H1 (cell line): ENCODE results near the gene ADCY5. TPM values are rescaled to one million over a fixed set of nuclear protein-coding genes. Genes with fewer than 3 reads are reported as not detected.

Source experiments
- CTCF ChIA-PET: fragments of 300-600 bp; sonication (Branson Sonifier 250); formaldehyde crosslinking; loops from one replicate; lab custom pipeline; 2021; ENCODE audit not compliant: partially characterized antibody; lab: Charles Lee
- POLR2A ChIA-PET: fragments of 300-600 bp; sonication (Branson Sonifier 250); formaldehyde crosslinking; loops from one replicate; lab custom pipeline; 2021; ENCODE audit warnings: inconsistent platforms; ENCODE audit not compliant: partially characterized antibody; lab: Charles Lee
- DNase-seq, 2 experiments: peaks; one replicate each; pipeline versions ENCODE4 v3.0.0 to v3.0.0-alpha.2; 2010 to 2022; ENCODE audit warnings: low spot score in 2 of 2, low read depth in 1 of 2, mixed read lengths in 1 of 2
- FAIRE-seq: peaks from 2 replicates; lab custom pipeline; 2011; peaks lifted over from hg19 to GRCh38; lab: Jason Lieb, UNC
- H2AFZ ChIP-seq: 2 replicates; pipeline ENCODE4 v1.8.1; 2012; ENCODE audit warnings: low read length, inconsistent platforms
- H2AK5ac ChIP-seq: 2 replicates; pipeline ENCODE4 v1.6.1; 2013; ENCODE audit warnings: low read depth, low read length
- H2BK120ac ChIP-seq: replicated peaks from 2 replicates; pipeline ENCODE3; 2013; ENCODE audit warnings: low read depth, low read length, inconsistent platforms
- H2BK12ac ChIP-seq: 2 replicates; pipeline ENCODE4 v1.6.1; 2013; ENCODE audit warnings: low read depth, low read length
- H2BK15ac ChIP-seq: 2 replicates; pipeline ENCODE4 v1.6.1; 2013; ENCODE audit warnings: low read length
- H2BK20ac ChIP-seq: 2 replicates; pipeline ENCODE4 v1.6.1; 2013; ENCODE audit warnings: low read length
- H2BK5ac ChIP-seq: 2 replicates; pipeline ENCODE4 v1.6.1; 2013; ENCODE audit warnings: low read depth, low read length
- H3K14ac ChIP-seq: 2 replicates; pipeline ENCODE4 v1.6.1; 2013; ENCODE audit warnings: inconsistent platforms; ENCODE audit not compliant: insufficient read length
- H3K18ac ChIP-seq: 2 replicates; pipeline ENCODE4 v1.6.1; 2013; ENCODE audit warnings: low read length; ENCODE audit errors: extremely low read depth
- H3K23ac ChIP-seq: 2 replicates; pipeline ENCODE4 v1.6.1; 2013; ENCODE audit warnings: inconsistent platforms; ENCODE audit not compliant: insufficient read length
- H3K23me2 ChIP-seq: 2 replicates; pipeline ENCODE4 v1.6.1; 2013; ENCODE audit warnings: low read depth, low read length
- H3K27ac ChIP-seq: 2 replicates; pipeline ENCODE4 v1.6.1; 2011; ENCODE audit warnings: low read depth, low read length, inconsistent platforms
- H3K27me3 ChIP-seq, 4 experiments: replicated peaks in 1 of 4; 1 replicate in 1 of 4; 2 replicates in 3 of 4; pipeline versions ENCODE4 v1.6.1 to v1.8.1; 2011 to 2013; ENCODE audit warnings: low read length in 3 of 4, mild to moderate bottlenecking in 3 of 4, inconsistent platforms in 2 of 4, mixed read lengths in 2 of 4, moderate library complexity in 1 of 4; ENCODE audit not compliant: control insufficient read depth in 3 of 4, insufficient read depth in 3 of 4; ENCODE audit errors: extremely low read depth in 1 of 4
- H3K36me3 ChIP-seq, 4 experiments: 2 replicates each; pipeline versions ENCODE4 v1.6.1 to v1.8.1; 2011 to 2013; ENCODE audit warnings: mild to moderate bottlenecking in 4 of 4, low read length in 3 of 4, moderate library complexity in 2 of 4, control low read depth in 1 of 4, inconsistent platforms in 1 of 4; ENCODE audit not compliant: insufficient read depth in 4 of 4, control insufficient read depth in 2 of 4
- H3K4ac ChIP-seq: replicated peaks from 2 replicates; pipeline ENCODE3; 2013; ENCODE audit warnings: low read length, low read depth, mixed read lengths, inconsistent platforms; ENCODE audit not compliant: insufficient read length
- H3K4me1 ChIP-seq, 4 experiments: replicated peaks in 1 of 4; 1 replicate in 1 of 4; 2 replicates in 3 of 4; pipeline versions ENCODE4 v1.6.1 to v1.8.1; 2011 to 2013; ENCODE audit warnings: low read length in 3 of 4, inconsistent platforms in 2 of 4, mixed read lengths in 1 of 4; ENCODE audit not compliant: insufficient read depth in 4 of 4, control insufficient read depth in 3 of 4
- H3K4me2 ChIP-seq, 2 experiments: 2 replicates each; pipeline versions ENCODE4 v1.6.1 to v1.8.1; 2011 to 2013; ENCODE audit warnings: low read depth in 2 of 2, low read length in 2 of 2, control low read depth in 1 of 2, inconsistent platforms in 1 of 2, mild to moderate bottlenecking in 1 of 2; ENCODE audit not compliant: insufficient read depth in 1 of 2
- H3K4me3 ChIP-seq, 4 experiments: fragments of 200-600, 300-600 bp in 1 of 4; sonication (generic), shearing (Covaris generic), sonication (Bioruptor Twin) in 1 of 4; 2 replicates each; pipeline versions ENCODE4 v1.5.1 to v1.8.1; 2011 to 2016; ENCODE audit warnings: low read length in 4 of 4, low read depth in 3 of 4, control low read depth in 2 of 4, inconsistent platforms in 2 of 4, mild to moderate bottlenecking in 2 of 4, mixed read lengths in 1 of 4, moderate library complexity in 1 of 4; ENCODE audit not compliant: insufficient read depth in 2 of 4; ENCODE audit errors: extremely low read depth in 1 of 4
- H3K56ac ChIP-seq: replicated peaks from 2 replicates; pipeline ENCODE3; 2013; ENCODE audit warnings: low read depth, mild to moderate bottlenecking, mixed read lengths, low read length, inconsistent platforms; ENCODE audit not compliant: insufficient read length
- H3K79me1 ChIP-seq: 2 replicates; pipeline ENCODE4 v1.6.1; 2013; ENCODE audit warnings: low read depth, low read length, control low read depth
- H3K79me2 ChIP-seq, 2 experiments: 2 replicates each; pipeline versions ENCODE4 v1.6.1 to v1.8.1; 2012 to 2013; ENCODE audit warnings: low read length in 2 of 2, mild to moderate bottlenecking in 2 of 2, inconsistent platforms in 1 of 2; ENCODE audit not compliant: insufficient read depth in 2 of 2, control insufficient read depth in 1 of 2
- H3K9ac ChIP-seq, 4 experiments: replicated peaks in 1 of 4; 1 replicate in 1 of 4; 2 replicates in 3 of 4; pipeline versions ENCODE4 v1.6.1 to v1.8.1; 2011 to 2013; ENCODE audit warnings: low read depth in 3 of 4, low read length in 3 of 4, control low read depth in 2 of 4, mild to moderate bottlenecking in 2 of 4, moderate library complexity in 2 of 4, inconsistent platforms in 1 of 4; ENCODE audit errors: extremely low read depth in 1 of 4
- H3K9me3 ChIP-seq, 2 experiments: 2 replicates each; pipeline versions ENCODE4 v1.6.1 to v1.8.1; 2012 to 2013; ENCODE audit warnings: mild to moderate bottlenecking in 2 of 2, moderate library complexity in 2 of 2, control low read depth in 1 of 2, inconsistent platforms in 1 of 2, low read depth in 1 of 2, low read length in 1 of 2, mixed read lengths in 1 of 2; ENCODE audit not compliant: insufficient read depth in 2 of 2
- H4K20me1 ChIP-seq, 2 experiments: replicated peaks in 1 of 2; 2 replicates each; pipeline versions ENCODE3 to v1.8.1; 2011 to 2013; ENCODE audit warnings: inconsistent platforms in 2 of 2, low read length in 2 of 2, mild to moderate bottlenecking in 1 of 2; ENCODE audit not compliant: insufficient read depth in 2 of 2, control insufficient read depth in 1 of 2
- H4K5ac ChIP-seq: 2 replicates; pipeline ENCODE4 v1.6.1; 2013; ENCODE audit warnings: low read length, low read depth, mixed read lengths, inconsistent platforms; ENCODE audit not compliant: insufficient read length
- H4K8ac ChIP-seq: 2 replicates; pipeline ENCODE4 v1.8.0; 2013; ENCODE audit warnings: mild to moderate bottlenecking, moderate library complexity, low read length, inconsistent platforms; ENCODE audit not compliant: insufficient read depth; ENCODE audit errors: extremely low read depth
- H4K91ac ChIP-seq: replicated peaks from 2 replicates; pipeline ENCODE3; 2013; ENCODE audit warnings: low read length, mixed read lengths, inconsistent platforms; ENCODE audit not compliant: insufficient read length
- BRCA1 ChIP-seq: IDR thresholded peaks from 2 replicates; pipeline ENCODE4 v1.6.1; 2012; ENCODE audit warnings: low read depth, low read length, improper control_type of control experiment
- EZH2 ChIP-seq: fragments of 200-600 bp; sonication (generic); IDR thresholded peaks from 2 replicates; pipeline ENCODE4 v1.7.1; 2012; ENCODE audit warnings: low read depth, mild to moderate bottlenecking, moderate library complexity, low read length, inconsistent platforms; ENCODE audit not compliant: severe bottlenecking
- GABPA ChIP-seq: IDR thresholded peaks from 2 replicates; pipeline ENCODE4 v1.6.1; 2011; ENCODE audit warnings: mild to moderate bottlenecking, low read length, moderate library complexity, borderline replicate concordance; ENCODE audit not compliant: insufficient read depth
- HDAC2 ChIP-seq, 2 experiments: fragments of 300-600 bp in 1 of 2; sonication (generic) in 1 of 2; IDR thresholded peaks; 2 replicates each; pipeline ENCODE4 v1.6.1; 2011 to 2012; ENCODE audit warnings: low read depth in 2 of 2, low read length in 2 of 2, mild to moderate bottlenecking in 2 of 2, moderate library complexity in 2 of 2, borderline replicate concordance in 1 of 2, inconsistent platforms in 1 of 2
- JUND ChIP-seq: IDR thresholded peaks from 2 replicates; pipeline ENCODE4 v1.6.1; 2011; ENCODE audit warnings: mild to moderate bottlenecking, improper control_type of control experiment, low read length
- KDM1A ChIP-seq: fragments of 200-600, 300-600 bp; sonication (generic); IDR thresholded peaks from 2 replicates; pipeline ENCODE4 v1.7.1; 2016; ENCODE audit warnings: mild to moderate bottlenecking, low read length, borderline replicate concordance
- POLR2A ChIP-seq, 2 experiments: IDR thresholded peaks; 1 replicate in 1 of 2; 2 replicates in 1 of 2; pipeline ENCODE4 v1.6.1; 2011; ENCODE audit warnings: low read depth in 2 of 2, low read length in 2 of 2, mild to moderate bottlenecking in 2 of 2; ENCODE audit errors: control extremely low read depth in 1 of 2
- SAP30 ChIP-seq: fragments of 300-600 bp; sonication (generic); IDR thresholded peaks from 2 replicates; pipeline ENCODE4 v1.7.1; 2012; ENCODE audit warnings: low read length, moderate library complexity, mild to moderate bottlenecking, inconsistent platforms; ENCODE audit not compliant: insufficient read depth, insufficient replicate concordance
- WGBS, 2 experiments: shearing (Covaris generic) in 1 of 2; methylation state at CpG; one replicate each; pipeline versions ENCODE4 v1.1.6 to v1.1.7; 2013 to 2015; ENCODE audit warnings: low lambda C conversion rate in 2 of 2, mixed read lengths in 2 of 2, inconsistent platforms in 1 of 2, low coverage in 1 of 2, missing lambda C conversion rate in 1 of 2; ENCODE audit not compliant: insufficient replicate concordance in 2 of 2, insufficient coverage in 1 of 2, insufficient read length in 1 of 2; ENCODE audit errors: extremely low coverage in 1 of 2, missing lambda C conversion rate in 1 of 2; 5-methylcytosine and 5-hydroxymethylcytosine counted together
- polyA plus RNA-seq, 7 experiments: library from polyadenylated mRNA; depleted of rRNA in 3 of 7; stranded (reverse) in 5 of 7; unstranded in 2 of 7; fragments of >200 nt in 5 of 7; fragments of 200-250 nt in 2 of 7; gene quantifications; 1 replicate in 5 of 7; 2 replicates in 1 of 7; 4 replicates in 1 of 7; pipeline versions ENCODE4 v1.2.1 to v1.2.3, GENCODE V29; 2011 to 2013; ENCODE audit warnings: missing spikeins in 2 of 7, mixed read lengths in 2 of 7
- total RNA-seq: library from RNA; stranded (reverse); fragmentation: NEBNext Ultra II Directional; extraction: Animal tissue kit (Norgen Biotek cat#: 25700); gene quantifications from 2 replicates; pipeline ENCODE4 v1.2.1, GENCODE V29; 2021

ADCY5 gene
- total and polyA plus RNA-seq, 2 of the 8 experiments (the other 6 are each of a cell fraction or from before 2014, with no cell fraction given): 18.9 to 40.8 TPM

GRCh38 chr3:123449102-123449996 is 459 bp upstream of the ADCY5 start:
- Histone ChIP-seq H3K79me1 (no peaks in the 10 kb centered on the region), H3K36me3 (peaks cover 0 to 2% (median 0%) of the 10 kb centered on the region in 4 experiments; a peak in 1 of 8 replicates), H3K4me2 (peak overlapping the region; percentile 62 to 81), H4K8ac (no peak overlapping the region), H3K27ac (no peak overlapping the region), H3K4ac (no peak overlapping the region), H2BK20ac (no peak overlapping the region), H2AK5ac (no peak overlapping the region), H2AFZ (no peak overlapping the region), H2BK12ac (no peak overlapping the region), H2BK120ac (no peak overlapping the region), H3K4me1 (peaks cover 0 to 13% (median 4%) of the 10 kb centered on the region in 4 experiments; a peak in 6 of 7 replicates), H3K27me3 (peaks cover 11 to 39% (median 28%) of the 10 kb centered on the region in 4 experiments), H3K4me3 (peak overlapping the region; percentile 53 to 73 (median 63)), H2BK5ac (no peak overlapping the region), H3K14ac (no peak overlapping the region), H3K9ac (peak overlapping the region in 1 of 4 experiments; percentile 36; a peak in 1 of 7 replicates), H2BK15ac (no peak overlapping the region), H3K23me2 (peaks cover 10% of the 10 kb centered on the region; the same call in 1 of the 2 replicates), H4K20me1 (peaks cover 2 to 4% of the 10 kb centered on the region in 2 experiments), H3K23ac (no peak overlapping the region), H4K5ac (no peak overlapping the region), H3K79me2 (no peaks in the 10 kb centered on the region), H4K91ac (no peak overlapping the region), H3K18ac (no peak overlapping the region; the same call in 1 of the 2 replicates), H3K9me3 (no peaks in the 10 kb centered on the region), H3K56ac (no peak overlapping the region)
- 5% methylated on average over 16 of the region's 114 CpGs; no CpG with 5 or more reads in 1 of the 2 experiments for WGBS, 2 experiments
- ChIA-PET CTCF (interaction anchor here (0.6 to 5.0 kb wide), 24 partner anchors 10 to 422 kb away, joined by 3 to 35 read pairs (median 6); partner anchors contain the start of gene SEMA5B), POLR2A (interaction anchor here (0.6 to 2.2 kb wide), 6 partner anchors 9 to 134 kb away, joined by 3 to 7 read pairs (median 4); no protein-coding TSS in a partner anchor)
- FAIRE-seq (no peak), DNase-seq (peak in 1 of 2 experiments; percentile 80)
- TF ChIP-seq BRCA1: no peak
- TF ChIP-seq JUND: no peak
- TF ChIP-seq GABPA: no peak
- TF ChIP-seq SAP30: no peak
- no peak for TF ChIP-seq POLR2A (IDR thresholded peaks at IDR 0.05; ENCODE audit: control extremely low read depth in 1 of 2, low read depth in 2 of 2, low read length in 2 of 2)
- TF ChIP-seq HDAC2 (IDR thresholded peaks at IDR 0.05; ENCODE audit: borderline replicate concordance in 1 of 2, low read depth in 2 of 2, low read length in 2 of 2): no peak
- TF ChIP-seq KDM1A: no peak
- peak; percentile 21 for TF ChIP-seq EZH2
